Calu3 (cell line): Measurements from ENCODE around the gene ALG6. TPM values are rescaled to one million over a fixed set of nuclear protein-coding genes. Genes with fewer than 3 reads are reported as not detected.

ENCODE experiments used
- BruUV-seq: library from RNA; stranded (reverse); fragments of 400-500 nt; replicated peaks from 2 replicates; lab custom pipeline; 2021; lab: Mats Ljungman, UMichigan
- CTCF ChIA-PET: fragments of 300-600 bp; sonication (Branson Sonifier 250); formaldehyde crosslinking; loops from one replicate; lab custom pipeline; 2022; ENCODE audit warnings: antibody characterized with exemption; lab: Charles Lee
- DNase-seq: peaks from one replicate; pipeline ENCODE4 v3.0.0; 2022
- H3K27ac Mint-ChIP-seq: one replicate; pipeline ENCODE4 v1.8.0; 2022; ENCODE audit warnings: mixed read lengths; ENCODE audit not compliant: unreplicated experiment
- H3K27me3 Mint-ChIP-seq: one replicate; pipeline ENCODE4 v1.8.0; 2022; ENCODE audit warnings: mixed read lengths; ENCODE audit not compliant: unreplicated experiment
- H3K36me3 Mint-ChIP-seq: one replicate; pipeline ENCODE4 v1.8.0; 2022; ENCODE audit warnings: mild to moderate bottlenecking, moderate library complexity, mixed read lengths; ENCODE audit not compliant: insufficient read depth, unreplicated experiment
- H3K4me1 Mint-ChIP-seq: one replicate; pipeline ENCODE4 v1.8.0; 2022; ENCODE audit warnings: mild to moderate bottlenecking, low read depth, mixed read lengths; ENCODE audit not compliant: unreplicated experiment
- H3K4me3 Mint-ChIP-seq: one replicate; pipeline ENCODE4 v1.8.0; 2022; ENCODE audit warnings: mild to moderate bottlenecking, low read depth, moderate library complexity, mixed read lengths; ENCODE audit not compliant: unreplicated experiment
- H3K9me3 Mint-ChIP-seq: one replicate; pipeline ENCODE4 v1.8.0; 2022; ENCODE audit warnings: low read depth, mixed read lengths; ENCODE audit not compliant: unreplicated experiment
- intact Hi-C: fragments of 100-400 bp; cut with micrococcal nuclease; formaldehyde crosslinking; loops from one replicate; pipeline ENCODE4 v1.10.0; 2022; ENCODE audit not compliant: unreplicated experiment
- total RNA-seq: library from RNA; stranded (reverse); gene quantifications from 2 replicates; pipeline ENCODE4 v1.2.3, GENCODE V29; 2022
- TF ChIP-seq, protein P1 (sequence below): fragments of 200-600 bp; IDR thresholded peaks from one replicate; pipeline ENCODE4 v1.8.0; 2022; ENCODE audit warnings: antibody characterized with exemption; ENCODE audit not compliant: unreplicated experiment

Gene ALG6
- total RNA-seq, 1 experiment from 2014 or later: 24.0 TPM

DNA sequence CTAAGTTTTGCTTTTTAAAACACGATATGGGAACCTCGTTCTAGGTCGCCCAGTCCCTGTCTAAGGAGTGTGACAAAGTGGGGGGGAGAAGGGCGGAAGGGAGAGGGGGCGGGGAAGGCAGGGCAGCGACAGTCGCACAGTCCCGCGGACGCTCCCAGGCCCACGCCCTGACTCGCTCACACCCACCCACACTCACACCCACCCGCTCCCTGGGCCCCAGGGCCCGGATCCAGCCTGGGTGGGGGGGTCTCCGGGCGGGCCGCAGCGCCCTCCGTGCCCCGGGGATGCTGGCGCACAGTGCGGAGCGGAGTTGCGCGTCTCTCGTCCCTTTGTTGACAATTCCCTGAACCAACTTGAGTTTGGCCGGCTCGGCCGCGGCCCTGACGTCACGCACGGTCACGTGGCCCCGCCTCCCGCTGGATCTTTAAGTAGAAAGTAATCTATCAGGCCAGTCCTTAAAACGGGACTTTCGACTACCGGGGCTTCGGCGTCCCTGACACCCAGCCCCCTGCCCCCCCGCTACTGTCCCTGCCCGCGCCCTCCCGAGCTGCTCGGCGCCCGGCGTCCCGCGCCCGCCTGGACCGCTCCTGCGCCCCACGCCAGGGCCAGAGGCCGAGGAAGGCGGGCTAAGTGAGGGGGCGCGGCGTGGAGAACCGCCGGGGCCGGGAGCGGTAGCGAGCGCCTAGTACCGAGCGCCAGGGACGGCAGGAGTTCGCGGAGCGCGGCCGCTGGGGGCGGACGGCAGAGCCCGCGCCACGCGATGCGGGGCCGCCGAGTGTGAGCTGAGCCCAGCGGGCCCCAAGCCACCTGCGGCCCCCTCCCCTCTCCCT is 45.1 kb upstream of the ALG6 start, which contains the start of gene FOXD3:
Gene FOXD3, plus strand, starts transcription at position 454 of the 830 bp plus-strand sequence. CDS start 492 bp downstream, outside the sequence.
- CTCF ChIA-PET: interaction anchor here (0.6 kb wide), 2 partner anchors 196 to 215 kb away, joined by 3 to 4 read pairs; no protein-coding TSS in a partner anchor
- no peaks in the 10 kb centered on the region for H3K9me3 Mint-ChIP-seq
- peaks cover 21% of the 10 kb centered on the region for H3K36me3 Mint-ChIP-seq
- TF ChIP-seq, protein P1, sequence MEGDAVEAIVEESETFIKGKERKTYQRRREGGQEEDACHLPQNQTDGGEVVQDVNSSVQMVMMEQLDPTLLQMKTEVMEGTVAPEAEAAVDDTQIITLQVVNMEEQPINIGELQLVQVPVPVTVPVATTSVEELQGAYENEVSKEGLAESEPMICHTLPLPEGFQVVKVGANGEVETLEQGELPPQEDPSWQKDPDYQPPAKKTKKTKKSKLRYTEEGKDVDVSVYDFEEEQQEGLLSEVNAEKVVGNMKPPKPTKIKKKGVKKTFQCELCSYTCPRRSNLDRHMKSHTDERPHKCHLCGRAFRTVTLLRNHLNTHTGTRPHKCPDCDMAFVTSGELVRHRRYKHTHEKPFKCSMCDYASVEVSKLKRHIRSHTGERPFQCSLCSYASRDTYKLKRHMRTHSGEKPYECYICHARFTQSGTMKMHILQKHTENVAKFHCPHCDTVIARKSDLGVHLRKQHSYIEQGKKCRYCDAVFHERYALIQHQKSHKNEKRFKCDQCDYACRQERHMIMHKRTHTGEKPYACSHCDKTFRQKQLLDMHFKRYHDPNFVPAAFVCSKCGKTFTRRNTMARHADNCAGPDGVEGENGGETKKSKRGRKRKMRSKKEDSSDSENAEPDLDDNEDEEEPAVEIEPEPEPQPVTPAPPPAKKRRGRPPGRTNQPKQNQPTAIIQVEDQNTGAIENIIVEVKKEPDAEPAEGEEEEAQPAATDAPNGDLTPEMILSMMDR: no peak
- no TSS peak for BruUV-seq
- H3K27me3 Mint-ChIP-seq: peaks cover 50% of the 10 kb centered on the region
- peak; percentile 71 for DNase-seq
- intact Hi-C loops: no loop called here
- peak within 1 kb of the TSS; percentile 71 for H3K27ac Mint-ChIP-seq
- H3K4me3 Mint-ChIP-seq: peak within 1 kb of the TSS; percentile 68
- H3K4me1 Mint-ChIP-seq: peaks cover 13% of the 10 kb centered on the region

- H3K27ac Mint-ChIP-seq: no peak overlapping the region
- peaks cover 14% of the 10 kb centered on the region for H3K4me1 Mint-ChIP-seq
- TF ChIP-seq, protein P1: no peak
- H3K9me3 Mint-ChIP-seq: no peaks in the 10 kb centered on the region
- intact Hi-C loops: no loop called here
- H3K4me3 Mint-ChIP-seq: peak overlapping the region; percentile 68
- no TSS peak for BruUV-seq
- CTCF ChIA-PET: interaction anchor here (0.6 kb wide), 2 partner anchors 197 to 424 kb away, joined by 3 to 4 read pairs; no protein-coding TSS in a partner anchor
- peak; percentile 22 for DNase-seq
- H3K27me3 Mint-ChIP-seq: peaks cover 54% of the 10 kb centered on the region
- peaks cover 21% of the 10 kb centered on the region for H3K36me3 Mint-ChIP-seq
These were observed 44.2 kb upstream of the ALG6 start for GRCh38 chr1:63322944-63323864.

GRCh38 chr1:63323865-63324778 is 43.3 kb upstream of the ALG6 start:
- TF ChIP-seq, protein P1: no peak
- Mint-ChIP-seq H3K36me3 (peaks cover 21% of the 10 kb centered on the region), H3K27me3 (peaks cover 47% of the 10 kb centered on the region), H3K4me1 (peaks cover 11% of the 10 kb centered on the region), H3K4me3 (peak overlapping the region; percentile 68), H3K9me3 (no peaks in the 10 kb centered on the region), H3K27ac (no peak overlapping the region)
- no TSS peak for BruUV-seq
- intact Hi-C loops: no loop called here
- CTCF ChIA-PET: interaction anchor here (0.6 kb wide), 2 partner anchors 193 to 424 kb away, joined by 3 to 6 read pairs; no protein-coding TSS in a partner anchor
- DNase-seq: no peak
